Trophoblast cell (in vitro differentiated cells and primary cell): Measurements from ENCODE around the gene MAPRE3.

ENCODE experiments used
- DNase-seq, 2 donors: peaks; one replicate each; pipeline ENCODE4 v3.0.0-alpha.2; 2016
- H2AFZ ChIP-seq: 2 replicates; pipeline ENCODE4 v1.6.1; 2013; ENCODE audit warnings: low read length, moderate library complexity, mild to moderate bottlenecking; ENCODE audit not compliant: insufficient read depth, poor library complexity
- H2AK5ac ChIP-seq: 2 replicates; pipeline ENCODE4 v1.6.1; 2013; ENCODE audit warnings: mild to moderate bottlenecking, low read length
- H2BK120ac ChIP-seq: 2 replicates; pipeline ENCODE4 v1.6.1; 2013; ENCODE audit warnings: low read length, mild to moderate bottlenecking, moderate library complexity; ENCODE audit not compliant: insufficient read depth, poor library complexity
- H2BK12ac ChIP-seq: 2 replicates; pipeline ENCODE4 v1.6.1; 2013; ENCODE audit warnings: mild to moderate bottlenecking, low read length, moderate library complexity
- H2BK5ac ChIP-seq: 2 replicates; pipeline ENCODE4 v1.6.1; 2013; ENCODE audit warnings: low read length, low read depth, moderate library complexity, mild to moderate bottlenecking; ENCODE audit not compliant: poor library complexity
- H3K14ac ChIP-seq: 2 replicates; pipeline ENCODE4 v1.6.1; 2013; ENCODE audit warnings: mild to moderate bottlenecking, low read length
- H3K18ac ChIP-seq: 2 replicates; pipeline ENCODE4 v1.6.1; 2013; ENCODE audit warnings: mild to moderate bottlenecking, low read length
- H3K23ac ChIP-seq: 2 replicates; pipeline ENCODE4 v1.6.1; 2013; ENCODE audit warnings: low read length
- H3K27ac ChIP-seq: 2 replicates; pipeline ENCODE4 v1.5.1; 2013; ENCODE audit warnings: low read depth, mild to moderate bottlenecking, inconsistent platforms, low read length, moderate library complexity
- H3K27me3 ChIP-seq: 2 replicates; pipeline ENCODE4 v1.6.1; 2013; ENCODE audit warnings: inconsistent platforms, mild to moderate bottlenecking, low read length, moderate library complexity; ENCODE audit not compliant: insufficient read depth
- H3K36me3 ChIP-seq, 2 experiments: 1 replicate in 1 of 2; 2 replicates in 1 of 2; pipeline ENCODE4 v1.6.1; 2013; ENCODE audit warnings: low read length in 2 of 2, mild to moderate bottlenecking in 2 of 2, moderate library complexity in 1 of 2; ENCODE audit not compliant: insufficient read depth in 2 of 2, control insufficient read depth in 1 of 2
- H3K4ac ChIP-seq: 2 replicates; pipeline ENCODE4 v1.6.1; 2013; ENCODE audit warnings: low read depth, mild to moderate bottlenecking, low read length, moderate library complexity
- H3K4me1 ChIP-seq, 2 experiments: 1 replicate in 1 of 2; 2 replicates in 1 of 2; pipeline ENCODE4 v1.6.1; 2013; ENCODE audit warnings: low read length in 2 of 2, mild to moderate bottlenecking in 2 of 2, moderate library complexity in 1 of 2; ENCODE audit not compliant: insufficient read depth in 2 of 2, control insufficient read depth in 1 of 2
- H3K4me2 ChIP-seq: 2 replicates; pipeline ENCODE4 v1.6.1; 2013; ENCODE audit warnings: inconsistent platforms, mild to moderate bottlenecking, low read length, moderate library complexity
- H3K4me3 ChIP-seq: 2 replicates; pipeline ENCODE4 v1.5.1; 2013; ENCODE audit warnings: mild to moderate bottlenecking, low read depth, low read length, inconsistent platforms
- H3K79me1 ChIP-seq: one replicate; pipeline ENCODE4 v1.6.1; 2013; ENCODE audit warnings: low read length
- H3K79me2 ChIP-seq: 2 replicates; pipeline ENCODE4 v1.6.1; 2013; ENCODE audit warnings: low read length, mild to moderate bottlenecking; ENCODE audit not compliant: control insufficient read depth, insufficient read depth, poor library complexity
- H3K9ac ChIP-seq: 2 replicates; pipeline ENCODE4 v1.6.1; 2013; ENCODE audit warnings: mild to moderate bottlenecking, low read length
- H3K9me3 ChIP-seq: 2 replicates; pipeline ENCODE4 v1.6.1; 2013; ENCODE audit warnings: low read depth, mild to moderate bottlenecking, control low read depth, inconsistent platforms, low read length; ENCODE audit not compliant: insufficient read depth
- H4K12ac ChIP-seq: 2 replicates; pipeline ENCODE4 v1.6.1; 2013; ENCODE audit warnings: low read depth, mild to moderate bottlenecking, low read length, moderate library complexity
- H4K8ac ChIP-seq: 2 replicates; pipeline ENCODE4 v1.6.1; 2013; ENCODE audit warnings: low read depth, mild to moderate bottlenecking, low read length, moderate library complexity
- H4K91ac ChIP-seq: one replicate; pipeline ENCODE4 v1.6.1; 2013; ENCODE audit warnings: low read depth, mild to moderate bottlenecking, low read length, moderate library complexity
- WGBS: extraction: QIAGEN DNeasy Blood & Tissue Kit; methylation state at CpG from one replicate; pipeline ENCODE4 v1.1.7; 2013; ENCODE audit warnings: missing lambda C conversion rate; ENCODE audit not compliant: insufficient read length, insufficient coverage; ENCODE audit errors: extremely low coverage; 5-methylcytosine and 5-hydroxymethylcytosine counted together

MAPRE3 gene

DNA sequence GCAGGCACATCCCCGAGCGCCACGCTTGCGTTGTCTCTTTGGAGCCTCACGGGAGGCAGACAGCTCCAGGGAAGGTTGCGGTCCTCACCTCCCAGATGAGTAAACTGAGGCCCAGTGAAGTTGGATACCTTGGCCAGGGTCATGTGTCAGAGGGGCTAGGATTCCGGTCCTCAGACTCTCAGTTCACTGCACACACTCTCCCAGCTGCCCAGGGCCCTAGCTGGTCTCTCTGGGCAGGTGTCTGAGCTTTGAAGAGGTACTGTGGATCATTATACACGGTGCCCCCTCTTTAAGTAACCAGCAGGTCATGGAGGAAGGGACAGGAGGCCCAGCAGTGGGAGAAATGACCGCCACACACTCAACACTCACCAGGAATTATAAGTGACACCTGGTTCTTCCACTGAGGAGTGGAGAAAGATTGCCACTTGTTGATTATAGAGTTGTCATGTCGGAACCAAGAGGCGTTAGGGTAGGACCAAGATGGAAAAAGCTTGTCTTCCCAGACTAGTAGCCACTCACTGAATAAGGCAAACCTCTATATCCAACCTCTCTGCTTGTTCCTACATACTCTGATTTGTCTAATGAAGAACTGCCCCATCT lies 62.9 kb downstream of the MAPRE3 start:
- peaks cover 35 to 41% of the 10 kb centered on the region in 2 experiments for H3K36me3 ChIP-seq
- H3K4ac ChIP-seq = peak overlapping the region; percentile 99
- peak overlapping the region; percentile 96 for H3K4me2 ChIP-seq
- peak overlapping the region; percentile 87 for H2BK120ac ChIP-seq
- H4K8ac ChIP-seq = peak overlapping the region; percentile 85
- no peaks in the 10 kb centered on the region for H3K9me3 ChIP-seq
- no peaks in the 10 kb centered on the region for H3K27me3 ChIP-seq
- H4K12ac ChIP-seq = peak overlapping the region; percentile 87
- peak overlapping the region; percentile 89 for H3K4me3 ChIP-seq
- peak overlapping the region; percentile 68 for H2AFZ ChIP-seq
- peak overlapping the region; percentile 99 for H3K14ac ChIP-seq
- H4K91ac ChIP-seq = peak overlapping the region; percentile 98
- H3K9ac ChIP-seq = peak overlapping the region; percentile 86
- peak overlapping the region; percentile 76 for H2BK5ac ChIP-seq
- H3K23ac ChIP-seq = no peak overlapping the region
- peaks cover 9% of the 10 kb centered on the region for H3K79me1 ChIP-seq
- peak overlapping the region; percentile 29 for H2BK12ac ChIP-seq
- H2AK5ac ChIP-seq = peak overlapping the region; percentile 99
- DNase-seq = no peak
- peaks cover 9% of the 10 kb centered on the region for H3K79me2 ChIP-seq
- WGBS = no CpG with 5 or more reads among the region's 11 CpGs
- peak overlapping the region; percentile 95 for H3K18ac ChIP-seq
- peaks cover 7 to 9% of the 10 kb centered on the region in 2 experiments for H3K4me1 ChIP-seq
- no peak overlapping the region for H3K27ac ChIP-seq

DNA sequence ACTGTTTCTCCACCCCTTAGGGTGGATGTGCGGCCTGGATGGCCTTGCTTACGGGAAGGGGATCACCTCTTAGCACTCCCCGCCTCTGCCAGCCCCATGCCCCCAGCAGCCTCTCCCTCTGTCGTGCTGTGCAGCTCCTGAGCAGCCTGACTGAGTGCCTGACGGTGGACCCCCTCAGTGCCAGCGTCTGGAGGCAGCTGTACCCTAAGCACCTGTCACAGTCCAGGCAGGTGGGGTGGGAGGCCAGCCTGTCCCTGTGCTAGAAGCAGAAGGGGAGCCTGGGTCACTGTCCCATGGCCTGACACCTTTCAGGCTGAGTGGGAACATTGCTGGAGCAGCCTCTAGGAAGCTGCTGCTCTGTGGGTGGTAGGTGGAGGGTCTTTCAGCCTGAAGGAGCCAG lies 67.6 kb downstream of the MAPRE3 start:
- no peak overlapping the region for H2BK12ac ChIP-seq
- no peak overlapping the region for H4K91ac ChIP-seq
- H3K18ac ChIP-seq = no peak overlapping the region
- H3K4me2 ChIP-seq = no peak overlapping the region
- H2BK120ac ChIP-seq = no peak overlapping the region
- no peak overlapping the region for H4K12ac ChIP-seq
- DNase-seq = no peak
- no CpG with 5 or more reads among the region's 6 CpGs for WGBS
- H2BK5ac ChIP-seq = no peak overlapping the region
- H3K79me1 ChIP-seq = peaks cover 3% of the 10 kb centered on the region
- no peak overlapping the region for H3K14ac ChIP-seq
- peaks cover 5% of the 10 kb centered on the region for H3K79me2 ChIP-seq
- H3K4me1 ChIP-seq = peaks cover 4 to 7% of the 10 kb centered on the region in 2 experiments
- no peak overlapping the region for H2AK5ac ChIP-seq
- peaks cover 67 to 78% of the 10 kb centered on the region in 2 experiments for H3K36me3 ChIP-seq
- H3K23ac ChIP-seq = no peak overlapping the region
- no peaks in the 10 kb centered on the region for H3K27me3 ChIP-seq
- no peak overlapping the region for H4K8ac ChIP-seq
- H3K27ac ChIP-seq = no peak overlapping the region
- H3K4ac ChIP-seq = no peak overlapping the region
- peak overlapping the region; percentile 60 for H3K4me3 ChIP-seq
- H3K9me3 ChIP-seq = no peaks in the 10 kb centered on the region
- no peak overlapping the region for H2AFZ ChIP-seq
- no peak overlapping the region for H3K9ac ChIP-seq

DNA sequence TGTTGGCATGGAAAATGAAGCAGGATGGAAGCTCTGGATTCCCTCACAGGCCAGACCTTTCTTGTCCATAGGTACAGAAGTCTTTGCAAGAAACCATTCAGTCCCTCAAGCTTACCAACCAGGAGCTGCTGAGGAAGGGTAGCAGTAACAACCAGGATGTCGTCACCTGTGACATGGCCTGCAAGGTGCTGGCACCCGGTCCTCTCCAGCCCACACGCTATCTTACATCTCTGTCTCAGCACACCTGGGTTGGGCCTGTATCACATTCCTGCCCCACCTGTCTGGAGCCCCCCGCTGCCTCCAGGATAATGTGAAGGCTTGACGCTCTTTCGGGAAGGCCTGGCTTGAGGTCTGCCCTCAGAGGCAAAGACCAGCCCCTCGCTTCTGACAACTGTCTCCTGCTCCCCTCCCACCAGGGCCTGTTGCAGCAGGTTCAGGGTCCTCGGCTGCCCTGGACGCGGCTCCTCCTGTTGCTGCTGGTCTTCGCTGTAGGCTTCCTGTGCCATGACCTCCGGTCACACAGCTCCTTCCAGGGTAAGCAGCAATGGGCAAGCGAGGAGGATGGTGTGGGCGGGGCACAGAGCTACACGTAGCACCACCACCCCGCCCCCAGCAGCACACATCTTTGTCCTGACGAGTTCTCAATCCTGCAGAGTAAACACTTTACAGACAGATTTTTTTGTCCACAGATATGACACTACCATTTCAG lies 68.3 kb downstream of the MAPRE3 start:
- H2BK12ac ChIP-seq = no peak overlapping the region
- no peak overlapping the region for H2BK120ac ChIP-seq
- no peaks in the 10 kb centered on the region for H3K9me3 ChIP-seq
- no peak overlapping the region for H3K4me3 ChIP-seq
- H3K79me2 ChIP-seq = no peaks in the 10 kb centered on the region
- peaks cover 73 to 82% of the 10 kb centered on the region in 2 experiments for H3K36me3 ChIP-seq
- H3K23ac ChIP-seq = no peak overlapping the region
- no peaks in the 10 kb centered on the region for H3K79me1 ChIP-seq
- H3K4ac ChIP-seq = no peak overlapping the region
- H3K9ac ChIP-seq = no peak overlapping the region
- H3K14ac ChIP-seq = no peak overlapping the region
- H3K27ac ChIP-seq = no peak overlapping the region
- H3K4me2 ChIP-seq = no peak overlapping the region
- no peak overlapping the region for H2AK5ac ChIP-seq
- H4K91ac ChIP-seq = no peak overlapping the region
- no peak overlapping the region for H4K12ac ChIP-seq
- H3K18ac ChIP-seq = no peak overlapping the region
- H4K8ac ChIP-seq = no peak overlapping the region
- H3K27me3 ChIP-seq = no peaks in the 10 kb centered on the region
- no peak overlapping the region for H2BK5ac ChIP-seq
- DNase-seq = peak; percentile 56 to 63
- H2AFZ ChIP-seq = no peak overlapping the region
- WGBS = no CpG with 5 or more reads among the region's 17 CpGs
- H3K4me1 ChIP-seq = peaks cover 3 to 4% of the 10 kb centered on the region in 2 experiments

DNA sequence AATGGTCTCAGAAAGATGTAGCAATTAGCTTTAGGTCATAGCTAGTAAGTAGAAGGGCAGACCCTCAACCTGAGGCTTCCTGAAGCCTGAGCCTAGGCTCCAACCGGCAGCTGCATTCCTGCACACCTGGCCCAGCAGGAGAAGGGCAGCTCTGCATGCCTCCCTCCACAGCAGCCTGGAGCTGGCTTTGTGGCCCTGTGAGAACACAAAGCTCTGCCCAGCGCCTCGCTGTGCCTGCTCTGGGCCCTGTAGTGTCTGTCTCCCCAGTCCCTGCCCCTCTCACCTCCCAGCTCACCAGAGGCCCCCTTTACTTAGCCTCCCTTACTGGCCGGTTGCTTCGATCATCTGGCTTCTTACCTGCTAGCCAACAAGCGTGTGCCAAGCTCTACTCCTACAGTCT lies 69.0 kb downstream of the MAPRE3 start:
- H3K18ac ChIP-seq = no peak overlapping the region
- H3K23ac ChIP-seq = no peak overlapping the region
- no peak overlapping the region for H3K27ac ChIP-seq
- no peak overlapping the region for H2BK12ac ChIP-seq
- H3K4me3 ChIP-seq = no peak overlapping the region
- H3K79me2 ChIP-seq = no peaks in the 10 kb centered on the region
- peaks cover 73 to 82% of the 10 kb centered on the region in 2 experiments for H3K36me3 ChIP-seq
- no peak overlapping the region for H3K4ac ChIP-seq
- H3K27me3 ChIP-seq = no peaks in the 10 kb centered on the region
- no peak overlapping the region for H2BK120ac ChIP-seq
- no peak overlapping the region for H3K14ac ChIP-seq
- no CpG with 5 or more reads among the region's 6 CpGs for WGBS
- no peak overlapping the region for H3K4me2 ChIP-seq
- no peak overlapping the region for H4K12ac ChIP-seq
- DNase-seq = no peak
- H4K8ac ChIP-seq = no peak overlapping the region
- no peaks in the 10 kb centered on the region for H3K79me1 ChIP-seq
- H2AFZ ChIP-seq = no peak overlapping the region
- H3K4me1 ChIP-seq = no peaks in the 10 kb centered on the region
- H3K9me3 ChIP-seq = no peaks in the 10 kb centered on the region
- no peak overlapping the region for H3K9ac ChIP-seq
- no peak overlapping the region for H4K91ac ChIP-seq
- H2BK5ac ChIP-seq = no peak overlapping the region
- no peak overlapping the region for H2AK5ac ChIP-seq
